H9 (cell line): ENCODE measurements around the gene ACVR1B. TPM values are rescaled to one million over a fixed set of nuclear protein-coding genes. Genes with fewer than 3 reads are reported as not detected.

Source experiments
- DNase-seq: peaks from one replicate; pipeline ENCODE4 v3.0.0-alpha.2; 2017
- H2AFZ ChIP-seq: one replicate; pipeline ENCODE4 v1.6.1; 2013; ENCODE audit warnings: mild to moderate bottlenecking, low read length, control low read depth, moderate library complexity
- H2AK5ac ChIP-seq: 2 replicates; pipeline ENCODE4 v1.6.1; 2013; ENCODE audit warnings: low read length, control low read depth, mixed read lengths; ENCODE audit not compliant: insufficient read length
- H2BK120ac ChIP-seq: one replicate; pipeline ENCODE4 v1.6.1; 2013; ENCODE audit warnings: low read depth, mild to moderate bottlenecking, low read length, control low read depth, inconsistent platforms; ENCODE audit not compliant: poor library complexity, severe bottlenecking
- H2BK12ac ChIP-seq: 2 replicates; pipeline ENCODE4 v1.6.1; 2013; ENCODE audit warnings: low read length, control low read depth, mixed read lengths, low read depth; ENCODE audit not compliant: insufficient read length
- H2BK15ac ChIP-seq: 2 replicates; pipeline ENCODE4 v1.6.1; 2013; ENCODE audit warnings: low read depth, low read length, control low read depth
- H2BK20ac ChIP-seq: one replicate; pipeline ENCODE4 v1.6.1; 2013; ENCODE audit warnings: low read depth, mild to moderate bottlenecking, low read length, control low read depth, inconsistent platforms; ENCODE audit not compliant: poor library complexity, severe bottlenecking
- H2BK5ac ChIP-seq: 2 replicates; pipeline ENCODE4 v1.6.1; 2013; ENCODE audit warnings: low read length, control low read depth, mixed read lengths; ENCODE audit not compliant: insufficient read length
- H3K14ac ChIP-seq: 2 replicates; pipeline ENCODE4 v1.6.1; 2013; ENCODE audit warnings: low read length, control low read depth; ENCODE audit not compliant: insufficient read depth
- H3K18ac ChIP-seq: 2 replicates; pipeline ENCODE4 v1.6.1; 2013; ENCODE audit warnings: low read depth, mild to moderate bottlenecking, mixed read lengths, low read length, control low read depth; ENCODE audit not compliant: insufficient read length
- H3K23ac ChIP-seq: 2 replicates; pipeline ENCODE4 v1.6.1; 2013; ENCODE audit warnings: low read length, control low read depth, mixed read lengths, low read depth; ENCODE audit not compliant: insufficient read length
- H3K23me2 ChIP-seq: 2 replicates; pipeline ENCODE4 v1.6.1; 2013; ENCODE audit warnings: low read depth, mild to moderate bottlenecking, mixed read lengths, low read length, control low read depth; ENCODE audit not compliant: insufficient read length, poor library complexity, severe bottlenecking
- H3K27ac ChIP-seq: 2 replicates; pipeline ENCODE4 v1.5.1; 2013; ENCODE audit warnings: low read length, control low read depth, mixed read lengths, low read depth; ENCODE audit not compliant: insufficient read length
- H3K27me3 ChIP-seq: 2 replicates; pipeline ENCODE4 v1.6.1; 2013; ENCODE audit warnings: low read length, control low read depth, inconsistent platforms; ENCODE audit not compliant: insufficient read depth
- H3K4ac ChIP-seq: 2 replicates; pipeline ENCODE4 v1.6.1; 2013; ENCODE audit warnings: low read depth, mild to moderate bottlenecking, control low read depth, inconsistent platforms, low read length, moderate library complexity
- H3K4me1 ChIP-seq: 2 replicates; pipeline ENCODE4 v1.6.1; 2013; ENCODE audit warnings: low read length, control low read depth, inconsistent platforms; ENCODE audit not compliant: insufficient read depth
- H3K4me2 ChIP-seq: 2 replicates; pipeline ENCODE4 v1.6.1; 2013; ENCODE audit warnings: low read length, control low read depth, mixed read lengths; ENCODE audit not compliant: insufficient read length, insufficient read depth
- H3K56ac ChIP-seq: 2 replicates; pipeline ENCODE4 v1.6.1; 2013; ENCODE audit warnings: low read depth, mild to moderate bottlenecking, mixed read lengths, low read length, control low read depth; ENCODE audit not compliant: insufficient read length
- H3K79me1 ChIP-seq: 2 replicates; pipeline ENCODE4 v1.6.1; 2013; ENCODE audit warnings: low read depth, mild to moderate bottlenecking, moderate library complexity, low read length, control low read depth, inconsistent platforms; ENCODE audit not compliant: insufficient read depth, poor library complexity, severe bottlenecking
- H3K79me2 ChIP-seq: 2 replicates; pipeline ENCODE4 v1.6.1; 2013; ENCODE audit warnings: low read length, control low read depth, inconsistent platforms; ENCODE audit not compliant: insufficient read depth
- H3K9ac ChIP-seq: 2 replicates; pipeline ENCODE4 v1.6.1; 2013; ENCODE audit warnings: low read length, control low read depth, mixed read lengths; ENCODE audit not compliant: insufficient read length; ENCODE audit errors: extremely low read depth
- H3K9me3 ChIP-seq: one replicate; pipeline ENCODE4 v1.6.1; 2013; ENCODE audit warnings: low read depth, low read length, inconsistent platforms; ENCODE audit not compliant: control insufficient read depth
- H3T11ph ChIP-seq: one replicate; pipeline ENCODE4 v1.6.1; 2013; ENCODE audit warnings: mild to moderate bottlenecking, low read length, control low read depth, inconsistent platforms
- H4K20me1 ChIP-seq: one replicate; pipeline ENCODE4 v1.6.1; 2013; ENCODE audit not compliant: control insufficient read depth, insufficient read length, insufficient read depth
- H4K5ac ChIP-seq: 2 replicates; pipeline ENCODE4 v1.6.1; 2013; ENCODE audit warnings: low read depth, mild to moderate bottlenecking, mixed read lengths, low read length, control low read depth; ENCODE audit not compliant: insufficient read length
- H4K8ac ChIP-seq: replicated peaks from 2 replicates; pipeline ENCODE4 v1.6.1; 2013; ENCODE audit warnings: low read length, control low read depth, mixed read lengths, low read depth; ENCODE audit not compliant: insufficient read length
- H4K91ac ChIP-seq: 2 replicates; pipeline ENCODE4 v1.6.1; 2013; ENCODE audit warnings: low read depth, mild to moderate bottlenecking, moderate library complexity, mixed read lengths, low read length, control low read depth; ENCODE audit not compliant: insufficient read length
- H3K27ac Mint-ChIP-seq, 3 experiments: 2 replicates in 2 of 3; 3 replicates in 1 of 3; pipeline ENCODE4 v1.8.0; 2020 to 2021; ENCODE audit warnings: mixed read lengths in 3 of 3, mild to moderate bottlenecking in 1 of 3, moderate library complexity in 1 of 3
- H3K27me3 Mint-ChIP-seq: 2 replicates; pipeline ENCODE4 v1.8.0; 2021; ENCODE audit warnings: low read depth, mild to moderate bottlenecking, moderate library complexity, mixed read lengths
- H3K36me3 Mint-ChIP-seq, 3 experiments: 2 replicates in 2 of 3; 3 replicates in 1 of 3; pipeline ENCODE4 v1.8.0; 2020 to 2021; ENCODE audit warnings: low read depth in 3 of 3, mixed read lengths in 3 of 3; ENCODE audit not compliant: insufficient read depth in 1 of 3
- H3K4me1 Mint-ChIP-seq, 2 experiments: 2 replicates each; pipeline ENCODE4 v1.8.0; 2020; ENCODE audit warnings: mixed read lengths in 2 of 2
- H3K4me3 Mint-ChIP-seq, 2 experiments: 2 replicates in 1 of 2; 3 replicates in 1 of 2; pipeline ENCODE4 v1.8.0; 2020 to 2021; ENCODE audit warnings: mild to moderate bottlenecking in 2 of 2, mixed read lengths in 2 of 2, moderate library complexity in 1 of 2
- H3K9me3 Mint-ChIP-seq, 2 experiments: 2 replicates in 1 of 2; 3 replicates in 1 of 2; pipeline ENCODE4 v1.8.0; 2020; ENCODE audit warnings: mild to moderate bottlenecking in 2 of 2, mixed read lengths in 2 of 2, moderate library complexity in 1 of 2
- WGBS: extraction: QIAGEN DNeasy Blood & Tissue Kit; methylation state at CpG from one replicate; pipeline ENCODE4 v1.1.7; 2013; ENCODE audit warnings: missing lambda C conversion rate, low lambda C conversion rate, mixed read lengths; ENCODE audit not compliant: insufficient read length; ENCODE audit errors: extremely low coverage; 5-methylcytosine and 5-hydroxymethylcytosine counted together
- total RNA-seq: library from RNA; stranded (reverse); gene quantifications from 2 replicates; pipeline ENCODE4 v1.2.1, GENCODE V29; 2021
- TF ChIP-seq, protein P1 (sequence below): fragments of 200-600 bp; sonication (generic); conservative IDR thresholded peaks from 3 replicates; pipeline ENCODE4 v1.8.0; 2021; ENCODE audit warnings: antibody characterized with exemption, mild to moderate bottlenecking

The ACVR1B gene
- total RNA-seq, 1 experiment from 2014 or later, result 16.3 TPM

DNA sequence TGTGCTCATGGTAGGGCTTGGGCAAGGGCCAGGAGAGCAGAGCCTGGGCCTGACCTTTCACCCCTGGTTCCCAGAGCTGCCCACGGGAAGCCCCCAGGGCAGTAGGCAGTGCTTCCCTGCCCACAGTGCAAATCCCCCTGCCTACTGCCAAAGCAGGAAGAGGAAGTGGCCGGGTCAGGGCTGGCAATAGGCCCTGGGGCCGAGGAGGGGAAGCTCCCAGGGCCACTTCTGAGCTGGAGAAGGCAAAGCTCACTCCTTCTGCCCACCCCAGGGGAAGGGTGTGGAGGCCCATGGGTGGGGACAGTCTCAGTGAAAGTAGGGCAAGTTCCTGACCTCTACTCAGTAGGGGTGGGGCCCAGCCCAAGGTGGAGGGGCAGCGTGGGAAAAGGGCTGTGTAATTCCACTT lies 94.3 kb downstream of the ACVR1B start:
- Histone ChIP-seq H3T11ph (no peak overlapping the region), H4K8ac (no peak overlapping the region), H3K4ac (no peak overlapping the region), H4K5ac (no peak overlapping the region), H3K23ac (no peak overlapping the region), H3K14ac (no peak overlapping the region), H3K9ac (no peak overlapping the region), H4K20me1 (no peaks in the 10 kb centered on the region), H3K79me2 (no peaks in the 10 kb centered on the region), H3K4me1 (no peaks in the 10 kb centered on the region), H4K91ac (no peak overlapping the region), H3K18ac (no peak overlapping the region), H3K27ac (no peak overlapping the region), H2BK15ac (no peak overlapping the region), H2BK20ac (no peak overlapping the region), H2BK120ac (no peak overlapping the region), H2AK5ac (no peak overlapping the region), H3K23me2 (peaks cover 9% of the 10 kb centered on the region), H3K56ac (no peak overlapping the region), H2AFZ (no peak overlapping the region), H3K27me3 (peaks cover 7% of the 10 kb centered on the region; the same call in 1 of the 2 replicates), H2BK12ac (no peak overlapping the region), H3K9me3 (no peaks in the 10 kb centered on the region), H2BK5ac (no peak overlapping the region), H3K79me1 (no peaks in the 10 kb centered on the region), H3K4me2 (no peak overlapping the region)
- DNase-seq, result no peak
- H3K4me3 Mint-ChIP-seq, result no peak overlapping the region
- H3K9me3 Mint-ChIP-seq, result no peaks in the 10 kb centered on the region; a peak in 1 of 5 replicates
- WGBS, result no CpG with 5 or more reads among the region's 4 CpGs
- TF ChIP-seq, protein P1, sequence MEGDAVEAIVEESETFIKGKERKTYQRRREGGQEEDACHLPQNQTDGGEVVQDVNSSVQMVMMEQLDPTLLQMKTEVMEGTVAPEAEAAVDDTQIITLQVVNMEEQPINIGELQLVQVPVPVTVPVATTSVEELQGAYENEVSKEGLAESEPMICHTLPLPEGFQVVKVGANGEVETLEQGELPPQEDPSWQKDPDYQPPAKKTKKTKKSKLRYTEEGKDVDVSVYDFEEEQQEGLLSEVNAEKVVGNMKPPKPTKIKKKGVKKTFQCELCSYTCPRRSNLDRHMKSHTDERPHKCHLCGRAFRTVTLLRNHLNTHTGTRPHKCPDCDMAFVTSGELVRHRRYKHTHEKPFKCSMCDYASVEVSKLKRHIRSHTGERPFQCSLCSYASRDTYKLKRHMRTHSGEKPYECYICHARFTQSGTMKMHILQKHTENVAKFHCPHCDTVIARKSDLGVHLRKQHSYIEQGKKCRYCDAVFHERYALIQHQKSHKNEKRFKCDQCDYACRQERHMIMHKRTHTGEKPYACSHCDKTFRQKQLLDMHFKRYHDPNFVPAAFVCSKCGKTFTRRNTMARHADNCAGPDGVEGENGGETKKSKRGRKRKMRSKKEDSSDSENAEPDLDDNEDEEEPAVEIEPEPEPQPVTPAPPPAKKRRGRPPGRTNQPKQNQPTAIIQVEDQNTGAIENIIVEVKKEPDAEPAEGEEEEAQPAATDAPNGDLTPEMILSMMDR, result no peak
- peaks cover 7 to 20% (median 9%) of the 10 kb centered on the region in 3 experiments for H3K36me3 Mint-ChIP-seq
- peaks cover 16 to 26% of the 10 kb centered on the region in 2 experiments for H3K4me1 Mint-ChIP-seq
- peak overlapping the region in 1 of 3 experiments; percentile 44; a peak in 1 of 7 replicates for H3K27ac Mint-ChIP-seq
- H3K27me3 Mint-ChIP-seq, result peaks cover 39% of the 10 kb centered on the region

Other genes with a start within 250 kb of the ACVR1B start
- gene FIGNL2, start 103.0 kb upstream of the ACVR1B start, total RNA-seq, result 19.5 and 19.7 TPM in 2 replicates
- gene ANKRD33, start 63.6 kb upstream of the ACVR1B start, total RNA-seq, result 0.61 and 0.81 TPM in 2 replicates
- not detected in 2 replicates for gene ACVRL1, start 44.2 kb upstream of the ACVR1B start, total RNA-seq
- gene TAMALIN, start 55.2 kb downstream of the ACVR1B start, total RNA-seq, result 1.1 and 1.2 TPM in 2 replicates
- gene NR4A1, start 99.7 kb downstream of the ACVR1B start, total RNA-seq, result 25.8 and 27.3 TPM in 2 replicates
- 58.3 and 61.1 TPM in 2 replicates for gene ATG101, start 118.3 kb downstream of the ACVR1B start, total RNA-seq
- not detected in 2 replicates for gene SMIM41, start 128.0 kb downstream of the ACVR1B start, total RNA-seq
- gene KRT80, start 240.3 kb downstream of the ACVR1B start, total RNA-seq, result 0.07 TPM in 1 of 2 replicates, not detected in the other